GM19452 (cell line): ENCODE data around the gene NME2.
"Not testable (repeated sequence)": the region's sequence is repeated elsewhere in the genome, so short reads cannot be mapped to it uniquely, and the experiment has no call there.

ENCODE experiments used
- ATAC-seq: cut with Tn5 transposase; IDR thresholded peaks from one replicate; pipeline ENCODE4 v1.9.1; 2021; ENCODE audit not compliant: unreplicated experiment

NME2 gene

DNA sequence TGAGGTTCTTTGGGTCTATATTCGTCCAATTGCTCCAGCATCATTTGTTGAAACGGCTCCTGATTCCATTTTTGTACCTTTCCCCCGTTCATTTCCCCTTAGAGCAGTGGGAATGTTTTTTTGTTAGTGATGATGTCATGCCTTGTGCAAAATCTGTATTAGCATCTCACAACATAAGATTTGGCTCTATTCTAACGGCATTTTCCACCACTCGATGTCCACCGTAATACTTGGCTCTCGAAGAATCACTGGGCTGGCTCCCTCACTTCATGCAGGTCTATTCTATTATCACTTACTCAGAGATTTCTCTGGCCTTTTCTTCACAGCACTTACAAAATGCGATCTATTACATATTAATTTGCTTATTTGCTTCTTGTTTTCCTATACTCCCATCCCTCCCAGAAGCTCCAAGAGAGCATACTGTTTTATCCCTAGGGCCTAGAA, 13.4 kb upstream of the NME2 start:
- peak; percentile 1 for ATAC-seq

DNA sequence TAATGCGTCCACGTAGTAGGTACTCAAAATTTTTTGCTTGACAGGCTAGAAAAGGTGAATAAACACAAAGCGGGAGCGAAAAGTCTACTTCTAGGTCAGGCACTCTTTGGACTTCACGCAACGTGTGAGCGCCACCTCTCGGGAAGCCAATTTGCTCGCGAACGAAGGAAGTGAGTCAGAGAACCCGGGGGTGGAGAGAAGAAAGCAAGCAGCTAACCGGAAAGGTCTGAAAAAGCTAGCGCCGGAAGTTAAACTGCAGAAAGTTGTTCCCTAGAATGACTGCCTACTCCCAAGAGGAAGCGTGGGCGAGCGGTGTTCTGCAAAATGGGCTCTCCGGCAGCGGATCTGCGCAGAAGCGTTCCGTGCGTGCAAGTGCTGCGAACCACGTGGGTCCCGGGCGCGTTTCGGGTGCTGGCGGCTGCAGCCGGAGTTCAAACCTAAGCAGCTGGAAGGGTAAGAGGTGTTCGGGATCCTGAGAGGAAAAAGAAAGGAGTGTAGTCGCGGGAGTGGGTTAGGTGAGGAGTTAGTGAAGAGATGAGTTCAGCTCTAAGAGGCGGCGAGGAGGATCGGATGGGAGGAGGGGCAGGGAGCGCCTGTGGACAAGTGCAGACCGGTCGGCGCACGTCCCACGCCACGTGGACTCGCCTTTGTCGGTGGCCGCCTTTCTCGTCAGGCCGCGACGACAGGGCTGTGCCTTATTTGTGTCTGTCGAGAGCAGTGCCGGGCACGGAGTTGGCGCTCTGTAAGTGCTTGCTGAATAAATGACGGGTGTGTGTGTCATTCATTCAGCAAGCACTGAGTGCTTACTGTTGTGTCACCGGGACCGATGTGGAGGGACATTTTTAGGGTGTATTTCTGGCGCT, 12.8 kb upstream of the NME2 start, which contains the start of gene NME1:
Gene NME1 (plus strand): TSS at position 350 of the 863 bp plus-strand sequence. CDS start 2,096 bp downstream, outside the sequence.
- ATAC-seq: peak; percentile 92

DNA sequence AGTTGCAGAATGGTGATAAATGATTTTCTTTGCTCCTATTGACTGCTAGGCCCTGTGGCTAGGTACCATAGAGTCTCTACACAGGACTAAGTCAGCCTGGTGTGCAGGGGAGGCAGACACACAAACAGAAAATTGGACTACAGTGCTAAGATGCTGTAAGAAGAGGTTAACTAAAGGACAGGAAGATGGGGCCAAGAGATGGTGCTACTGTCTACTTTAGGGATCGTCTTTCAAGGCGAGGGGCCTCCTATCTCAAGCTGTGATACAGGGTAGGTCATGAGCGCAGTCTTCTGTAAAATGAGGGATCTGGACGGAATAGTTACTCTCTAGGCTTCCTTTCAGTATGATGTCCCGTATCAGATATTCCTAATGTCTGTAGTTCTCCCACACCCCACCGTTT, 12.0 kb upstream of the NME2 start:
- ATAC-seq: no peak

DNA sequence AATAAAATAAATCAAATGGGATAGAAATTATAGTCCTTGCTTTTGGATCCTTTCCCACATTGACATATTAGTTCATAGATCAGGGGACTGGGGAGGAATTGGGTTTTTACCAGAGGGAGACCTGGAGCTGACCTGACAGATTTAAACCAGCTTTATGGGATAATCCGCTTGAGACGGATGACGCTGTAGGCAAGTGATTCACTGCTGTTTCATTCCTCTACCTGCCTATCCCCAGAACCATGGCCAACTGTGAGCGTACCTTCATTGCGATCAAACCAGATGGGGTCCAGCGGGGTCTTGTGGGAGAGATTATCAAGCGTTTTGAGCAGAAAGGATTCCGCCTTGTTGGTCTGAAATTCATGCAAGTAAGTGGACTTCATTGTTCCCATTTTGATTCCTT, 10.8 kb upstream of the NME2 start:
- no peak for ATAC-seq

DNA sequence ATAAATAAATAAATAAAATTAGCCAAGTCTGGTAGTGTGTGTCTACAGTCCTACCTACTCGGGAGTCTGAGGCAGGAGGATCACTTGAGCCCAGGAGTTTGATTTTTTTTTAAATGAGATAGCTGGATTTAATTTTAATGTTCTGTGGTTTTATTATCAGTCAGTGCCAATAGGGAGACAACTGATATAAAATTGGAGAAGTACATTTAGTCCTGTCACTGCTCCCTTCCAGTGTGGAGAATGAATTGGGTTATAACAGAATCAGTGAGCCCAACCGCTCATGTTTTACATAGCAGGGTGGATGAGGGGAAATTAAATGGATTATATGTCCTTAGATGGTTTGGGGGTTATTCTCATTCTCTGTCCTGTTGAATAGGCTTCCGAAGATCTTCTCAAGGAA, 6.6 kb upstream of the NME2 start:
- ATAC-seq: no peak

DNA sequence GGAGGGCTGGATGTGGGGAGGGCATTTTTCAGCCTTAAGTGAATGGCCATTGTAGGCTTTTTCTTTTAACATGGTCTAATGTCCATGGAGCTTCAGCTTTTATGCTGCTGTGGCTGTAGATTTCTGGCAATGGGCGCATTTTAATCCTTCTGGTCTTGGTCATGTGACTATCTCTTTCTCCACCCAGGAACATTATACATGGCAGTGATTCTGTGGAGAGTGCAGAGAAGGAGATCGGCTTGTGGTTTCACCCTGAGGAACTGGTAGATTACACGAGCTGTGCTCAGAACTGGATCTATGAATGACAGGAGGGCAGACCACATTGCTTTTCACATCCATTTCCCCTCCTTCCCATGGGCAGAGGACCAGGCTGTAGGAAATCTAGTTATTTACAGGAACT, 4.7 kb upstream of the NME2 start:
- ATAC-seq: no peak

DNA sequence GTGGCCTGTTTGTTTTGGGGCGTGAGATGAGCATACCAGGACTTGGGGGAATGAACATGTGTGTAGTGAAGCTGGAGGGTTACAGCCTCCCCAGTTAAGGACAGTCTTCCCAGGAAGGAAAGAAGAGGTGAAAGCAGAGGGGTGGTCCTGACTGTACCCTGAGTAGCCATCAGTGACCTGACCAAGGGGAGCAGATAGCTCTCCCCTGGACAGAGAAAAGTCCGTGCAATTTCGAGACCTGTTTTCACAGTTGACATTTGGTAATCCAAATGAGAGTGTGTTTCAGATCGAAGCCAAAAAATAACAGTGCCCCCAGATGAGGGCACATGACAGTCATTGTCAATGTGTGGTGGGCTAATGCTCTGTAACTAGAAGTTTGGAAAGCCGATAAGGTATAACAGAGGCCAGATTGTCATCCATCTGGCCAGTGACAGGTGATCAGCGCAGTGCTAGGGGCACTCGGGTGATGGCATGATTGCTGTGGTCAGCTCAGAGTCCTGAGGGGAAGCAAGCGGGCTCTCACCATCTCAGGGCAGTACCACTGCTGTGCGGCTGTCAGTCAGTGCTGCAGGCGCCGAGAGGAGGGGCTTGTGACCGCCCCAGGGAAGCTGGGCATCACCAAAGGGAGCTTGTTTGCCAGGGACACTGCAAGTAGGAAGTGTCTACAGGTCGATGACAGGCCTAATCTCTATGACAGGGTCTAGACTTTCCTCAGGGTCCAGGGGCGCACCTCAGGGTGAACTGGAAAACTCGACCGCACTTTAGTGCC, 1.1 kb upstream of the NME2 start:
- no peak for ATAC-seq

DNA sequence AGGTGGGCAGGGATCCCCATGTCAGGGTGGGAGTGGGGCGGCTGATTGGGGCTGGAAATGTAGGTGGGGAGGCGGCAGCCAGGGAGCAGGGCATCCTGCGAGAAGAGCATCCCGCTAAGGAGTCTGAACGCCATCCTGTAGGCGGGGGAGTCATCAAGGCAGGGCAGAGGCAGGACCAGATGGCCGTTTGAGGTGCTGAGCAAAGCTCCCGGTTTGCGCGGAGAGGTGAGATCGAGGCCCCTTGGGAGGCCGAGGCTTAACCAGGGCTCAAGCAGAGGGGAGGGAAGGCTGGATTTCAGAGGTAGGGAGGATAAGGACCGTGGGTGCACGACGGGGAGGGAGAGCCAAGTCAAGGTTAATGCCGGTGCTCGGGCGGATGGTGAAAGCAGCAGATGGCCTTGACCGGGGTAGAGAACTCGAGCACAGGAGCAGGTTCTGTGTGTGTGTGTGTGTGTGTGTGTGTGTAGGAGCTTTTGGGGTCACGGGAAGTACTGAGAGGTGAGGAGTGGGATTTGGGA, 472 bp upstream of the NME2 start:
- ATAC-seq: peak; percentile 27

DNA sequence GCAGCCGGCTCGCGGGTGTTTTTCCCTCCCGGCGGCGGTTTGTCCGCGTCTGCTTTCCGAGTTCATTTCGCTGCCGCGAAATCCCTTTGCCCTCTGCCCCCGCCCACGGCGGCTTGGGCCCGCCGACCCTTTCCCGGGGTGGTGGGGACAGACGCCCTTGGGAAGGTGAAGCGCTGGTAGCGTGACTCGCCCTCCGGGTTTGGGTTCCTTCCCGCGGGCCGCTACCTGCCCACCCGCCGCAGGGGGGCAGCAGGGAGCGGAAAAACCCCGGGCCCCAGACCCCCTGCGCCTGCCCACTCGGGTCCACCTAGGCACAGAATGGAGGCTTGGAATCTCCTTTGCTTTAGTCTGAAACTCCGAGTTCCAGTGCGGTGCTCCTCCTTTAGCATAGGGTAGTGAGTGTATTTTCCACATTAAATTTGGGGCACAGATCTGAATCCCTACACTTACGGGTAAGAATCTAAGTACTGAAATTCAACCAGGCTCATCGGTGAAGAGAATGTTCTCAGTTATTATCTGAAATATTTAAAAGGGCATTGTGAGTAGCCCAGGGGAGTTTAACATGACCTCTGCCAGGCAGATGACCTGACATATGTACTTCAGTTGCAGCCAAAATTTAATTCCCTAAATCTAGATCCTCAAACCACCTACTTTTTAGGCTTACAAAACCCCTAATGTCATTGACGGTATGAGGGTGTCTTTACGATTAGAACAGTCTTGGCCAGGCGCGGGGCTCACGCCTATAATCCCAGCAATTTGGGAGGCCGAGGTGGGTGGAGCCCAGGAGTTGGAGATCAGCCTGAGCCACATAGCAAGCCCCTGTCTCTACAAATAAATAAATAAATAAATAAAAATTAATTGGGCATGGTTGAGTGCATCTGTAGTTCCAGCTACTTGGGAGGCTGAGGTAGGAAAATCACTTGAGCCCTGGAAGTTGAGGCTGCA, 1.0 kb downstream of the NME2 start:
- peak; percentile 44 for ATAC-seq

DNA sequence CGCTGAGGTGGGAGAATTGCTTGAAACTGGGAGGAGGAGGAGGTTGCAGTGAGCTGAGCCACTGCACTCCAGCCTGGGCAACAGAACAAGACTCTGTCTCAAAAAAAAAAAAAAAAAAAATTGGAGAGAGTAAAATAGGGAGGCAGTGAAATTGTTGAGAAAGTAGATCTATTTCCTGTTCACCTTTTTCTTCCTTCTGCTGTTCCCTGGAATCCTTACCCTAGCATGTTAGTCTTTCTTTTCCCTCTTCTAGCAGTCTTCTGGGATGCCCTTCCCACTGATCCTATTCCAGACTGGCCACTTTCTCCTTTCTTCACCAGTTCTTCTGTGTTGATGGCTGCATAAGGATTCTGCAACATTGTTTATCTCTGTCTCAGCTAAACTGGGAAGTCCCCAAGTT, 3.1 kb downstream of the NME2 start:
- no peak for ATAC-seq

DNA sequence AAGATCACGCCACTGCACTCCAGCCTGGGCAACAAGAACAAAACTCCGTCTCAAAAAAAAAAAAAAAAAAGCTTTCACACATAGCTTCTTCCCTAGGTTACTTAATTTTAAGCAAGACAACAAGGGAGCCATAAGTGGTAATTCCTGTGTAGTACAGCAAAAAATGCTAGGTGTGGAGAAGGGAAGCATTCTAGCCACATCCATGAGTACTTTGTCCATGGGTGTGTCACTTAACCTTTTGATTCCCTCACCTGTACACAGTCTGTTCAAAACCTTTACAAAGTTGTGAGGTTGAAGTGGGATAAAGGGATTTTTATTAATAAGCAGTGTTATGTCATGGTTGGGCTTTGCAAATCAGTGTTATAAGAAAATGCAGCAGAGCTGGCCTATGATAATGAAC, 4.5 kb downstream of the NME2 start:
- no peak for ATAC-seq

DNA sequence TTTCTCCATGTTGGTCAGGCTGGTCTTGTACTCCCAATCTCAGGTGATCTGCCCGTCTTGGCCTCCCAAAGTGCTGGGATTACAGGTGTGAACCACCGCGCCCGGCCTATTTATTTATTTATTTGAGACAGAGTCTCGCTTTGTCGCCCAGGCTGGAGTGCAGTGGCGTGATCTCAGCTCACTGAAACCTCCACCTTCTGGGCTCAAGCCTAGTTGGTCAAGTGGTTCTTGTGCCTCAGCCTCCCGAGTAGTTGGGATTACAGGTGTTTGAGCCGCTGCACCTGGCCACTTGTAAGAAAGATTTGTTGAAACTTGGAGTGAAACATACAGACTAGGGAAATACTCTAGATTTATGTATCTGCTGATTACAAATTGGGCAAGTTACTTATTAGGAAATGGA, 5.8 kb downstream of the NME2 start:
- not testable (repeated sequence) for ATAC-seq

DNA sequence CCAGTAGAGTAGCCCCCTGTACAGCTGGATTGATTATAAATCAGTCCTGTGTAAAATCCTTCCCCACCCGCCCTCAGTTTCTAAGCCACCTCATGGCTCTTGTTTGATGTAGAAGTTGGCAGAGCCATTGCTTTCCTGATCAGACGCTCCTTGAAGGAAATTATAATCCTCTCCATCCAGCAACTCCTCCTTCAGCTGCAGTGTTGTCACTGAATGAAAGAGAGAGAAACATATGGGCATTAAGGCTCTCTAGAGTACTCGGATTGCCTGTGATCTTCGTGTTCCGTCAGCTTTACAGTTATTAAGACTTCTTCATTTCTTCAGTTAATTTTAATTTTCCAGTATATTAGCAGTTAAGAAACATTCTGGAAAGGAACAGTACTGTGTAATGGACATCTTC, 14.3 kb downstream of the NME2 start:
- ATAC-seq: no peak

DNA sequence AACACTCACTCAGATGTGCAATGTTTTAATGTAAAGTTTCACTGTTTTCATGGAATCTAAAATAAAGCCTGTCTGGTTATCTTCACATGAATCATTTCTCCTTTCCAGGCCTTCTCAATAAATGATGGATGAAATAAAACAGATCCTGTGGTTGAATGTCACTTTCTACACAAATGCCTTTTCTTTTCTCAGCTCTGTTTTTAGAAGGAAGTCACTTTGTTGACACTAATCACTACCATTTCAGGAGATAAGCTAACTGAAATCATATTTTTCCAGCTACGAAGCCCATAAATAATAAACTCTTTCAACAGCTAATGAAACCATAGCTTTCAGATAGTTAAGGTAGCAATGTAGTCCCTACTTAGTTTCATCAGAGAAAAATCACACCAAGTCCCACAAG, 17.9 kb downstream of the NME2 start:
- ATAC-seq: no peak

DNA sequence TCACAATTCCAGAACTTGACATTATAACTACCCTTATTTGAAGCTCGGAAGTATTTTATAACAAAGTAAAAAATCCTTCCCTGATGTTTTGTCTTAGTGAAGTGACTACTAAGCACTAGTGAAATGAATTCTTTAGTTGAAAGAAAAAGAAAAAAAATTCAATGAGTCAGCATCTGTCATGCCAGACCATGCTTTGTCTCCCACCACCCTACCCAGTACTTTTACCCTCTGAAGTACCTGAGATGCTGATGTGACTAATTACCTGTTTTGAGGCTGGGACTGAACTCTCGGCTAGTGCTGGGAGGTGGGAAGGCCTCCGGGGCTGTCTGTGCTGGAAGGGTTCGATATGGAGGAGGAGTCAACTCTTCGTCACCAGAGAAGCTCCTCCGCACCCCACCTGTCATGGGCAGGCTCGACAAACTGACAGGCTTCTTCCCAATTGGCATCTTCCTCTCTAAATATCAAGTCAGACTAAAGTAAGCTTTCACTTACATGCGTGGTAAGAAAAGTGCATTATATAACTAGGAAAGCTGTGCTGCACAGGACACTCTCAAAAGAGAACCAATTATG, 19.6 kb downstream of the NME2 start:
- ATAC-seq: no peak

DNA sequence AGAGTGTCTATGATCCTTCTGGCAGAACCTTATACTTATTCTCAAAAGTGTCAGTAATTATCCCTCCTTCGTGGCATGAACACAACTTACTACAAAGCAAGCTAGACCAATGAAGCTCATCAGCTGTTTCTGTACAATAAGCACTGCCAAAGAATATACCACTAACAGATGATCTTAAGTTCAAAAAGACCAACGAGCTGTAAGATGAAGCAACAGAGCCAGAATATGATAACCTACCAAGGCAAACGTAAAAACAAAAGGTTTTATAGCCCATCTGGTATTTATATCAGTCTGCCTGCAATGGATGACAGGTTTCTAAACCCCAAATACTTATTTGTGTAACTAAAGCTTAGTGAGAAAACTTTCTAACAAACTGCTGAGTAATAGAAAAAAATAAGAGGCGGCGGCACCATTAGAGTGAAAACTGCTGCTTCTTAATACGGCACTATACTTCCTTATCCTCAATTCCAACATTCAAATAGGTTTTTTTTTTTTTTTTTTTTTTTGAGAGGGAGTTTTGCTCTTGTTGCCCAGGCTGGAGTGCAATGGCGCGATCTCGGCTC, 22.1 kb downstream of the NME2 start:
- ATAC-seq: no peak

DNA sequence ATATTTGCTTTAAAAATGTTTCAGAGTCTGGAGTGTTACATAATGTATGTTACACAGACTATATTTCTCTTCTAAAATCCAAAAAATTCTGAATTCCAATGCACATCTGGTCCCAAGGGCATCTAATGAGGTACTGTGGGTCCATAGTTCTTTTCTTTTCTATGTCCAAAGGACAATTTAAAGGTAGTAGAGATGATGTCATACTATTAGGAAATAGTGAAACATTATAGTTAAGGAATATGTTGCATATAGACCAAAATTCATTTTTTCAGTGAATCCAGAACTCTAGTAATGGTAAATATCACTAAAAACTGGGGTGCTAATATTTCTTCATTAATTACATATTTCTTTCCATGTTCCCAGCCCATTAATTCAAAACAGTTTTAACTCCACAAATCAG, 23.0 kb downstream of the NME2 start:
- ATAC-seq: no peak

DNA sequence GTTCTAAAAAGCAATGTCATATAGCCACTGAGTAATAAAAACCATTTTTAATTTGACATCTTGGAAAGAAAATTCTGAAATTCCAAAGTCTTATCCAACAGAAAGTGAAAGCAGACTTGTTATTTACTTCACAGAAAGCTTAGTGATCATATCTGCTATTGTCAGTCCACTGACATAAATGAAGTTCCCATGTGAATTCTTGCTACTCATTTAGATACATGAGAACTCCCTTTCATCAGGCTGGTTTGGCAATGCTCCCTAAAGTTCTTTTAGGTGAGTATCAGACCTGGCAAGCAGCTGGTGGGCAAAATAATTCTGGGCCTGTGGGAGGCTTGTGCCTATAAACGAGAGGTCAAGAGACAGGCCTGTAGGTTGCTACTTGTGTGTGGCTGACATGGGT, 23.4 kb downstream of the NME2 start:
- no peak for ATAC-seq

DNA sequence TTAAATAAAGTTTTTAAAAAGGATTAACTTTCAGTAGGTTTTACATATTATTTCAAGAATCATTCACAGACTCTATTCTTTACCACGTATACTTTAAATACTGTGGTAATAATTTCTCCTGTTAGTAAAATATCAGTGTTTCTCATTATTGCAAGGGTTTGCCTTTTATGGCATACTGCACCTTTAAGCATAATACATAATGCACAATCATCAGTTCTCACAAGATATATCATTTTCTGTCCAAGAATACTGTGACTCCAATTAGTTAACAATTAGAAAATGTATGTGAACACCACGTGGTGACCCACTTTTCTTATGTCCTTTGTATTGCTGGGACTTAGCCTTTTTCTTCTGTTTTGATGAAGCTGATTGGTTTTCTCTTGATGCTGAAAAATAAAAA, 25.7 kb downstream of the NME2 start:
- no peak for ATAC-seq

DNA sequence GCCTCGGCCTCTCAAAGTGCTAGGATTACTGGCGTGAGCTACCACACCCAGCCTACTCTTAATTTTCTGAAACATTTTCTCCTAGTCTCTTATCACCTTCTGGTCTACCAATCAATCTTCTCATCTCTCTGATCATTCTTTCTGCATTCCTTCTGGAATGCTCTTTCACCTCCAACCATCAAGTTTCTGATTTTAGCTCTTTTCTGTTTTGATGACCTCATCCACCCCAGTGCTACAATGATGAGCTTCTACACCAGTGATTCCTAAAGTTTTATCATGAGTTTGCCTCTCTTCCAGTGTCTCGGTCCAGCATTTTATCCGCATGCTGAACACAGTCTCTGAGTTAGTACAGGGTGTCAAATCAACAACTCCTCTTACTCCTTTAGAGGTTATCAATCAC, 31.5 kb downstream of the NME2 start:
- ATAC-seq: no peak
